Activated T-cell treated with anti-CD3 and anti-CD28 coated beads for 24 hours (primary cell): Measurements from ENCODE around the gene AMN.
"Not testable (repeated sequence)": the region's sequence is repeated elsewhere in the genome, so short reads cannot be mapped to it uniquely, and the experiment has no call there.

Experiments used
- DNase-seq: peaks from one replicate; pipeline ENCODE4 v3.0.0-alpha.2; 2020; ENCODE audit warnings: low read depth

The AMN gene

DNA sequence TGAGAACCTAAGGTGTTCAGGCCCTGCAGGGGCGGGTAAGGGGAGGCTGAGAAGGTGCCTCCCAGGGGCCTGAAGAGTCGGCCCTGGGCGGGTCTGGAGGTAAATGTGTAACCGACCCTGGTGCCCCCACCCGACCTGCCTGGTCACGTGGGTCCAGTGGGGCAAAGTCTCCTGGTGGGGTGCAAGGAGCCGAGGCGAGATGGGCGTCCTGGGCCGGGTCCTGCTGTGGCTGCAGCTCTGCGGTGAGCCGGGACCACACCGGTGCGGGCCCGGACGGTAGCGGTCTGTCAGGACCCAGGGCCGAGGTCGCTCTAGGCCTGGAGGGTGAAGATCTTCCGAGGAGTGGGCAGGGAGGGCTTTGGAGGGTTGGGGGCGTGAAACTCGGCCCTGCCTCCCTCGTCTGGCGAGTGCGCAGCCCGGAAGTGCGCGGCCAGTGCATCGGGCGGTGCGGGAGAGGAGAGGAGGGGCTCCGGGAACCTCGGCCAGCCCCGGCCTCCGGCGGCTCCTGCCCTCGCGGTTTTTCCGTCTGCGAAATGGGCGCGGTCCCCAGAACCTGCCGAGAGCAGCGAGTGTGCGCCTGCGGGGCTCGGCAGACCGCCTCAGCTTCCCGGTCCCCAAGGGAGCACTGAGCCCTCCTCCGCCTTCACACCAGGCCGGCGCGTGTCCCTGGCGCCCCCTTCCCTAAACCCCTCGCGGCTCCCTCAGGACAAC, at the start of gene AMN:
Gene AMN, plus strand, starts transcription at position 174 of the 711 bp plus-strand sequence. Its CDS starts 26 bp downstream, at position 200.
- no peak for DNase-seq

GRCh38 chr14:102873131-102873530, 49.3 kb upstream of the AMN start:
- no peak for DNase-seq

GRCh38 chr14:102873546-102874061, 48.9 kb upstream of the AMN start:
- DNase-seq: no peak

GRCh38 chr14:102875652-102876051, 46.8 kb upstream of the AMN start:
- no peak for DNase-seq

DNA sequence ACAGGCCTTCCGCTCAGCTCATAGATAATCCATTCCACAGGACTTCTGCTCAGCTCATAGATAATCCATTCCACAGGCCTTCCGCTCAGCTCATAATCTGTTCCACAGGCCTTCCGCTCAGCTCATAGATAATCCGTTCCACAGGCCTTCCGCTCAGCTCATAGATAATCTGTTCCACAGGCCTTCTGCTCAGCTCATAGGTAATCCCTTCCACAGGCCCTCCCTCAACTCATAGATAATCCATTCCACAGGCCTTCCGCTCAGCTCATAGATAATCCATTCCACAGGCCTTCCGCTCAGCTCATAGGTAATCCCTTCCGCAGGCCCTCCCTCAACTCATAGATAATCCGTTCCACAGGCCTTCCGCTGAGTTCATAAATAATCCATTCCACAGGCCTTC, 45.0 kb upstream of the AMN start:
- DNase-seq: not testable (repeated sequence)

GRCh38 chr14:102878174-102878969, 44.1 kb upstream of the AMN start:
- no peak for DNase-seq

DNA sequence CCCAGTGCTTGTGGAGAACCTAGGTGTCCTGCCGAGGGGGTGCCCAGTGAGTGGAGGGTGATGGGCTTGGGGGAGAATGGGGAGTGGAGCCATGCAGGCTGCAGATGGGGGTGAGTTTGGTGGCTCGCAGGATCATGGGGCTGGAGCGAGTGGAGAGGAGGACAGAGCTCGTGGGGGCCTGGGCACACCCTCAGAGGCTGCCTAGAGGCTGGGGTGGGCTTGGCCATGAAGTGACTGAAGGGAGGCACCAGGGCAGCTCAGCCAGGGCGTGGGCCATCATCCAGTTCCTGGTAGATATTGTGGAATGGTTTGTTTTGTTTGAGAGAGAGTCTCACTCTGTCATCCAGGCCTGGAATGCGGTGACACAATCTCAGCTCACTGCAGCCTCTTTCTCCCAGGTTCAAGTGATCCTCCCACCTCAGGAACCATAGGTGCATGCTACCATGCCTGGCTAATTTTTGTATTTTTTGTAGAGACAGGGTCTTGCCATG, 43.4 kb upstream of the AMN start:
- no peak for DNase-seq

DNA sequence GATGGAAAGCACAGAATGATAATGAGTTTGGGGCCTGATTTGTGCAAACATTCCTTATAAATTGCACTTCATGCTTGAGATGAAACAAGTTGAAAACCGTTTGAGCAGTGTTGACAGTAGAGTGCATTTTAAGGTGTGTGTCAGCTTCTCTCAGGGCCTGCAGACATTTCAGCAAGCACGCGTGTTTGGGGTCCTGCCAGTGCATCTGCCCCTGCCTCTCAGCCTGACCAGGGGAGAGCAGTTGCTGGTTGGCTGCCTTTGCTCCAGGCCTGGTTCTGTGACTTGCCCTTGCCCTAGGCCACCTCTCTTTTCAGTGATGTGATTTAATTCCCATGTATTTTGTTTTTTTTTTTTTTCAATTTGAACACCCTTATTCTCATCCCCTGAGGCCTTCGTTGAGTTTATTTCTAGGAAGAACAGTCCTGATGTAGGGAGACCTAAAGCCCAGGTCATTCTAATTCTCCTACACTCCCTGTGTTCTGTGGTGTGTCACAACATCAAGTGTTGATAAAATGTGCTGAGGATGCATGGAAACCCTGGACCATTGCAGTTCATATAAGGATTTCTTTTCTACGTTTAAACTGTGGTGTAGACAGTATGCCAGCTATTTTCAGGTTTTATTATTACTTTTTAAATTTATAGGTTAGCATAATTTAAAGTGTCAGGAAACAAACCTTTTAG, 40.1 kb upstream of the AMN start:
- no peak for DNase-seq

GRCh38 chr14:102883089-102883541, 39.3 kb upstream of the AMN start:
- DNase-seq: no peak

- DNase-seq: no peak
These were observed 38.9 kb upstream of the AMN start for GRCh38 chr14:102883554-102883953.

GRCh38 chr14:102885737-102886447, 36.6 kb upstream of the AMN start:
- DNase-seq: no peak

- no peak for DNase-seq
These were observed 33.7 kb upstream of the AMN start for GRCh38 chr14:102888748-102889147.

DNA sequence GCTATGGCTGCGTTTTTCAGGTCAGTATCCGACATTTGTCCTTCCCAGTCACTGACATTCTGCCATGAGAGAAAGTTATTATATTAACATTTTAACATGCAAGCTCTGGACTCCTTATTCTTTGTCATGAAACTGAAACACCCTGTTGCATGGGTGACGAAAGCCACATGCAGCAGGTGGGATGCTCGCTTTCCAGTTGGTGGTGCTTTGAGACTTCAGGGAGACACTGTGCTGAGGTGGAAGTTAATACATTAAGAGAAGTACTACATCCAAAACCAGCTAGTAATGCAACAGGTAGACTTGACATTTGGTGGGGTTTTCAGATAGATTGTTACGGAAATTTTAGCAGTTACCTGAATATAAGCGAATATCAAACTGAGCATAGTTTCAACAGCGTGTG, 32.8 kb upstream of the AMN start:
- no peak for DNase-seq

DNA sequence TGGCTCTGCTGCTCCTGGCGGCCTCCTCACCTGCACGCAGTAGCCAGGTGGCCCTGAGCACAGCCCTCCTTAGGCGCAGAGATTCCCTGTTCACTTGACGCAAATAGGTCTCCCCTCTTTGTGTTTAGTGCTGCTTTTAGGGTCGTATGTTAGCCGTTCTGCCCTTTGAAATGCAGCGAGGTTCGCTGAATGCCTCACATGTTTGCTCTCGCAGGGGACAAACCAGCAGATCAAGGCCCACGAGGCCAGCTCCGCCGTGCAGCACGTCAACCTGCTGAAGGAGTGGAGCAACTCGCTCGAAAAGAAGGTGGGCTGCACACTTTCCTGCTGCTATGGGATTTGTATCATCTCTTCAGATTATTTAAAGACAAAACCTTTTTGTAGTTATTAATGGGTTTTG, 31.4 kb upstream of the AMN start:
- DNase-seq: no peak

GRCh38 chr14:102891556-102891955, 30.9 kb upstream of the AMN start:
- no peak for DNase-seq

- no peak for DNase-seq
These were observed 29.8 kb upstream of the AMN start for GRCh38 chr14:102892651-102893050.

GRCh38 chr14:102893452-102893851, 29.0 kb upstream of the AMN start:
- no peak for DNase-seq

- DNase-seq: not testable (repeated sequence)
These were observed 25.7 kb upstream of the AMN start for GRCh38 chr14:102896735-102897134.

GRCh38 chr14:102897299-102898027, 25.0 kb upstream of the AMN start:
- DNase-seq: no peak

GRCh38 chr14:102898298-102898697, 24.2 kb upstream of the AMN start:
- no peak for DNase-seq
